DMS53 treated with DMSO at 0.1 percent for 48 hours (cell line): ENCODE results near the gene UBALD2.
A peak's percentile ranks its signal among the peaks of the same experiment; 100 is the strongest.
"Not testable (repeated sequence)": the region's sequence is repeated elsewhere in the genome, so short reads cannot be mapped to it uniquely, and the experiment has no call there.

ENCODE experiments used
- DNase-seq: peaks from one replicate; lab custom pipeline; 2025; ENCODE audit not compliant: unreplicated experiment; lab: John Stamatoyannopoulos, UW

Gene UBALD2

DNA sequence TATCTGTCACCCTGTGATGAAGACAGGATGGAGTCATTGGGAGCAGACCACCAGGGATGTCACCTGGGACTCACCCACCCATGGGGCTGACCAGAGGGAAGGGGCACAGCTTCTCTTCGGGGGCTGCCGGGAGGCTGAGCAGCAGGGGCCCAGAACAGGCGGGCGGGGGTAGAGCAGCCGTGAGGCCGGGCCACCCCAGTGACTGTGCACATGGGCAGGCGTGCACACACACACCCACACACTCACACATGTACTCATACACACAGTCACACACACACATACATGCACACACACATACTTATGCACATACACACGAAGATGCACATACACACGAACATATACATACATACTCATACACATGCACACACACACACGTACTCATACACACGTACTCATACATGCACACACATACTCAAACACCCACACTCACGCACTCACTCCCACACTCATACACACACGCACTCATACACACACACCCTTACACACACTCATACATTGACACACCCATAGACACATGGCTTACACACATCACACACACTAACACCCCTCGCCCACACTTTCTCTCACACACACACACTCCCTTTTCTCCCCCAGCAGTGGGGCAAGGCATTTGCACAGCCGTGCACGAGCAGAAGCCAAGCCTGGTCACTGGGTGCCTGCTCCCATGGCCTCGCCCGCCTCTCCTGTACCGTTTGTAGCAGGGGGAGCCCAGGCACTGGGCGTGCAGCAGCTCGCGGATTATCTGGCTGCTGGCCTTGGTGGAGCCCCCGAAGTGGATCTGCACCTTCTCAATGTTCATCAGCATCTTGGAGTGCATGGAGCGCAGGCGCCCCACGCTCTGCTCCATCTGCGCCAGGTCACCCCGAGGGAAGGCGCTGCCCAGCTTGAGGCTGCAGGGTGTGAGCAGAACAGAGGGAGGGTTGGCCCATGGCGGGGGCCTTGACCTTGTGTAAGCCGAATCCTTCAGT is 12.4 kb downstream of the UBALD2 start:
- no peak for DNase-seq

DNA sequence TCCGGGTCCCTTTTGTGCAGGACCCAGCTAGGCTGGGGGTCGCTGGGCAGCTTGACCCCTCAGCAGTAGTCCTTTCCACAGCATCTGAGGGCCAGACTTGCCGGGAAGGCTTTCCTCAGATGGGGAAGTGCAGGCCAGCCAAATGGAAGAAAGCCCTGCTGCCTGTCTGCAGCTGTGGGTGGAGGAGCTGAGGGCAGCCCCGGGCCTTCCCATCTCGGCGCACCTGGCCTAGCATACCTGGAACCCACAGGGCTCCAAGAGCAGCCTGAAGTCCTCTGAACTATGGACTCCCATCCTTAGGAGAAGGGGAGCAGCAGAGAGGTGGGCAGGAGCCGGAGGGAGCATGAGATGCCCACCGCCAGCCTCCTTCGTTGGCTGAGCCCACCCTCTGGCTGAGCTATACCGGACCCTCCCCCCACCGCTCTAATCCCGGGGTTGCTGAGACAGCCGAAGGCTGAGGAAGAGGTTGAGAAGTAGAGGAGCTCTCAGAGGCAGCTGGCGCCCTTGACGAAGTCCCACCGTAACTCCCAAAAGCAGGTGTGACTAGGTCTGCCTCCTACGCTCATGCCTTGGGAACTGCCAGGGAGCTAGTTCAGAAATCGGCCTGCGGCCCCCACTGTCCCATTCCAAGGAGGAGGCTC is 13.2 kb downstream of the UBALD2 start:
- no peak for DNase-seq

DNA sequence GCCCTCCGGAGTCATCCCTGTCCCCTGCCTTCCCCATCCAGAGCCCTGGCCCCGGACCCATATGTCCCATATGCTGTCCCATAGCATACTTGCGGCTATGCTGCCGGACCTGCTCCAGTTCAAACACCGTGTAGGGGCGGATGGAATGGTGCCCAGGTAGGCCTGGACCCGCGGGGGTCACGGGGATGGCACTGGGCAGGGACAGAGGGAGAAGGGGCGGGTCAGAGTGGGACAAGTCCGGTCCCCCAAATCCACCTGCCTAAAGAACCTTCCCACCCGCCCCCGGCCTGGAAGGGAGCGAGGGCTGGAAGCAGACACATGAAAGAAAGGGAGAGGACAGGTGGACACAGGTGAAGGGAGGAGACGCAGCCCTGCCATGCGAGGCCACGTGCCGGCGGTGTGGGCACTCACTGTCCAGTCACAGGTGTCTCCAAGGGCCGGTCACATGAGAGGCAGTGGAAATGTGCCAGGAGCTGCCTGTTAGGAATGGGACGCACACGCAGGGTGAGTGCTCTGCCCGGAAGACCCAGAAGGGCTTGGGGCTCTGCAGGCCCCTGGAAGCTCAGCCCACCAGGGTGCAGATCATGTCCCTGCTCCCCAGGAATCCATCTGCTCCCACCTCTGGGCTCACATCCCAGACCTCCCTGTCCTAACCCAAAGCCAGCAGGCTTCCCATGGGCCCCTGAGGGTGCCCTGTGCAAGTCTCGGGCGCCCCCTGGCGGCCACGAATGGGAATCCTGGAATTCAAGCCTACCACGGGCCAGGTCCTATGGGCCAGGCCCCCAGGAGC is 14.0 kb downstream of the UBALD2 start:
- peak; percentile 84 for DNase-seq

DNA sequence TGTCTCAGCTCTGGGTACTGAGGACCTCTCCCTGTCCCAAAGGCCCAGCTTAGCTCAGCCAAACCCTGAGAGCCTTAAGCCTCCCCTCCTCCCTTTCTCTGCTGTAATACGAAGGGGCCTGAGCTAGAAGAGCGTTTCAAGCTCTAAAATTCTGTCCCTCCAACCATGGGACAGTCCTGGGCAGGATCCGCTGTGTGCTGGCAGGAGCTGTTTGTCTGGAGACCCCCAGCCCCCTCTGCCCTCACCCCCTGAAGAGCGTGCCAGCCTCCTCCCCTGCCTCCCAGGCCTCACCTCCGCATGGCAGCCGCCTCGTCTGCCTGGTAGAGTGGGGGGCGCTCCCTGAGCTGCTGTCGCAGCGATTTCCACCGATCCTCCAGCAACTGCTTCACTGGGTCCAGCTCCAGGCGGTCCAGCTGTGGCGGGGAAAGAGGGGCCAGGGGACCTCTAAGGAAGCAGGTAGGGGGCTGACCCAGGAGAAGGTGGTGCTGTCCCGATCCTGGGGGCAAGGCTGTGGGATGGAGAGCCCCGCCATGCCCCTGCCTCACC is 14.7 kb downstream of the UBALD2 start:
- DNase-seq, result no peak

DNA sequence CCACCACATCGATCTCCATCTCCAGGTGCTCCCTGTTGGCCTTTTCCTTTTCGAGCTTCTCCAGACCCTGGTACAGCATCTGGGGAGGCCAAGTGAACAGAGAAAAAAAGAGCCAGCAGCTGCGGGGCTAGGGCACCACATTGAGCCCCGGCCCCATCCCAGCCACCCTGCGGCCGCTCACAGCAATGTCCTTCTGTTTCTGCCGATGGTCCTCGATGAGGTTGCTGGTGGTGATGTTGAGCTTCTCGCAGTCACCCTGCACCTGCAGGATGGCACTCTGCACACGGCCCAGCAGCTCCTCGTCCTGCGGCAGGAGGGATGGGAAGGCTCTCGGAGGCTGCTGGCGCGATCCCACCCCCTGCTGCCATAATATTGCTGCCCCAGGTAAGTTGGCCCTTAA is 15.5 kb downstream of the UBALD2 start:
- DNase-seq, result no peak

DNA sequence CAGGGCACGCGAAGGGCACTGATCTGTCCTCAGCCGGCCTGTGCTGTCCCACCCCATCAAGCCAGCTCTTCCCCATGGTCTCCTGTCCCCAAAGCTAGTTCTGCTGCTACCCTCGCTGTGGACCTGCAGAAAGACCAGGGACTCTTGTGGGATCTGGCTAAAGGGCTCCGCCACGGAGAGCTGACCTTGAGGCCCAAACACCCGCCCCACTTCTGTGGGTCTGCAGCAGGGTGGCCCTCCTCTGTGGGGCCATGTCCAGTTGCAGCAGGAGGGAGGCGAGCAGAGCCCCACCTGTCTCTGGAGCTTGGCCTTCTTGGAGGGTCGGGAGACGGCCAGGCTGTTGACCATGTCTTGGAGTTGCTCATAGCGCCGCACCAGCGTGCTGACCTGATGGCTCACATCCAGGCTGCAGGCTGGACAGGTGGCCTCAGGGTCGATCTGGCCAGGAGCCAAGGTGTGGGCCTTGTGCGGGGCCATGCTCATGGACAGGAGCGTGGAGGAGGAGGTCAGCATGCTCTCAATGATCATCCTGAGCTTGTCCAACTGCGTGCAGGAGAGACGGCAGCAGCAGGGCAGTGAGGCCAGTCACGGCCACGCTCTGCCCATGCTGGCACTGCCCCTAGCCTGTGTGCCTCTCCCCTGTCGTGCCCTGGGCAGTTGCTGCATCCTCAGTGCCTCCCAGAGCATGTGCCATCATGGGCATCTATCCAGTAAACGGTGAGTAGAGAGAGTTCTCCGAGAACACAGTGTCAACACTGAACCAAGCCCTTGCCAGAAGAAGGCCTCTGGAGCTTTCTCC is 16.6 kb downstream of the UBALD2 start:
- DNase-seq, result no peak

DNA sequence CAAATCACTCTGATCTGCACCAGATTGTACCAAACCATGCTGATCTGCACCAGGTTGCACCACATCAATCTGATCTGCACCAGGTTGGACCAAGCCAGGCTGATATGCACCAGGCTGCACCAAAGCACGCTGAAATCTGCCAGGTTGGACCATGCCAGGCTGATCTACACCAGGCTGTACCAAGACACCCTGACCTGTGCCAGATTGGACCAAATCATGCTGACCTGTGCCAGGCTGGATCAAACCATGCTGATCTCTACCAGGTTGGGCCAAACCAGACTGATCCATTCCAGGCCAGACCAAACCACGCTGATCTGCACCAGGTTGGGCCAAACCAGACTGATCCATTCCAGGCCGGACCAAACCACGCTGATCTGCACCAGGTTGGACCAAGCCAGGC is 27.4 kb downstream of the UBALD2 start:
- DNase-seq, result no peak

DNA sequence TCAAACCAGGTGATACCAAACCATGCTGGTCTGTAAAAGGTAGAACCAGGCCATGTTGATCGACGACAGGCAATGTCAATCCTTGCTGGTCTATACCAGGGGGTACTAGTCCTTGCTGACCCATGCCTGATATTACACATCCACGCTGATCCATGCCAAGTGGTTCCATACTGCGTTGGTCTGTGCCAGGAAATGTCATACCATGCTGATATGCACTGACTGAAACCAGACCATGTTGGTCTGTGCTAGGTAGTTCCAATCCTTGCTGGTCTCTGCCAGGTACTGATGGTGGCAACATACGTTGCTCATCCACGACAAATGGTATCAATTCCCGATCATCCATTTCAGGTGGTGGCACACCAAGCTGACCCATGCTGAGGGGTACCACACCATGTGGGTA is 28.0 kb downstream of the UBALD2 start:
- no peak for DNase-seq

DNA sequence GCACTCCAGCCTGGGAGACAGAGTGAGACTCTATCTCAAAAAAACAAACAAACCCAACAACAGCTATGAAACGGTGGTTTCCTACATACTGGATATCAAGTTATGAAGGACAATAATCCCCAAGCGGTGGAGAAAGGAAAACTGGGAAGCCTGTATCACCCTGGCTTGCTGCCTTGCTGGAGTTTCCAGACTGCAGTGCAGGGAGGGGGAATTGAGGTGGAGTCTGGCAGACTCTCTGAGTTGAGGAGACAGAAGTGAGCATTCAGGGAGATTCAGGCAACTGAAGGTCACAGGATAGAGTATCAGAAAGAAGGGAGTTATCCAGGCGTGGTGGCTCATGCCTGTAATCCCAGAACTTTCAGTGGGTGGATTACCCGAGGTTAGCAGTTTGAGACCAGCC is 31.0 kb downstream of the UBALD2 start:
- DNase-seq, result no peak

DNA sequence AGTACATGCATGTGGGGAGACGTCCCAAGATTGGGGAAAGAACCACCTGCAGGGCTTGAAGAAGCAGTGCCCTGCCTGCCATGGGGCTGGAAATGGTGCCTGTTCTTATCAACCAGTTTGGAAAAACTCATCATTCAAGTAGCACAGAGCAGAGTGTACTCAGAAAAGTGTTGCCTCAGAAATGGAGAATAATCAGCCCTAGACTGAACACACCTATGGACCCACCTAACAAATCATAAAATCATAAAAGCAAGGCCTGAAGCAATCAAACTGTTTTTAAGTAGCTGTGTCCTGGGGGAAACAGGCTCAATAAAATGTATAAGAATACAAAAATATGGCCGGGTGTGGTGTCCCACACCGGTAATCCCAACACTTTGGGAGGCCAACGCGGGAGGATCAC is 31.7 kb downstream of the UBALD2 start:
- no peak for DNase-seq

DNA sequence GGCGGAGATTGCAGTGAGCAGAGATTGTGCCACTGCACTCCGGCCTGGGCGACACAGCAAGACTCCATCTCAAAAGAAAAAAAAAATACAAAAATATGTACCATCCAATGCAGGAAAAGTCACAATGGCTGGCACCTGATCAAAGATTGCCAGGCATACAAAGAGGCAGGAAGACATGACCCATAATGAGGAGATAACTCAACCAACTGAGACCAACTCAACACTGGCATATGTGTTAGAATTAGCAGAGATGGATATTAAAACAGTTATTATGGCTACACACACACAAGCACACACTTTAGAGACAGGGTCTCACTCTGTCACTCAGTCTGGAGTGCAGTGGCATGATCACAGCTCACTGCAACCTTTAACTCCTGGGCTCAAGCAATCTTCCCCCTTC is 32.3 kb downstream of the UBALD2 start:
- no peak for DNase-seq

DNA sequence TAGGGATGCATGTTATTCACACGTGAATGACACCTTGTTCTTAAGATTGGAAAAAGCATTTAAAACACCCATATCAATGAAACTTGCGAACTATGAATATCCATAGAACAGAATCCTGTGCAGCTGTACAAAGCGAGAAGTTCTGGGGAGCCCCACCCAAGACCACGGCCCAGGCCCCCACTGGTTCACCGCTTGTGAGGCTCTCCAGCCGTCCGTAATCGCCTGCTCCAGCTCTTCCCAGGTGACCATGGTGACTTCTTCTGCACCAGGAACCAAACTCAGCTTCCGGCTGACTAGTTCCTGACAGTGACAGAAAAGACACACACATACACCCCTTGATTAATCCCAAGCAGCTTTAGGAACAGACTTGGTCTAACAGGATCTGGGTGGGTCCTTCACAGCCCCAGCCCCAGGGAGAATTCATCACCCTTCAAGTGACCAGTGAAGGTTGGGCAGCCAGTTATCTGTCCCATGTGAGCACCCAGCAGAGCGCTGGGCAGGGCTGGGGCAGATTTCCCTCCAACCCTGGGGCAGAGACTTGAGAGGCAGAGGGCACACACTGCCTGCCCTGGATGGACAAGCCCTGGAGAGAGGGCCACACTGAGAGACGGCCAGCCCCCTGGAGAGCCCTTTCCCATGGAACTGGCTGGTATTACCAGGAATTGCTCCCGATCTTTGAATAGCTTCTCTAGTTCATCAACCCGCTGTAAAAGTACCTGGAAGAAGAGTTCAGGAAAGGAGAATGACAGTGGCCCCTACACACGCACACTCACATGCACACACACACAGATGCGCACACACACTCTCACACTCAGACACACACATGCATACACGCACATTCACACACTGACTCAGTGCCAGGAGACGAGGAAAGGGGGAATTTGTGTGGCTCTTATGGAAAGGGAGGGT is 39.3 kb downstream of the UBALD2 start:
- DNase-seq, result no peak

DNA sequence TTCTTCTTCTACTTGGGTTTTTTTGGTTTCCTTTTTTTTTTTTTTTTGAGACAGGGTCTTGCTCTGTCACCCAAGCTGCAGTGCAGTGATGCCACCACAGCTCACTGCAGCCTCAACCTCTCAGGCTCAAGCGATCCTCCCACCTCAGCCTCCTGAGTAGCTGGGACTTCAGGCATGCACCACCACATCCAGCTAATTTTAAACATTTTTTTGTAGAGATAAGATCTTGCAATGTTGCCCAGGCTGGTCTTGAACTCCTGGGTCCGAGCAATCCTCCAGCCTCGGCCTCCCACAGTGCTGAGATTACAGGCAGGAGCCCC is 39.9 kb downstream of the UBALD2 start:
- not testable (repeated sequence) for DNase-seq

DNA sequence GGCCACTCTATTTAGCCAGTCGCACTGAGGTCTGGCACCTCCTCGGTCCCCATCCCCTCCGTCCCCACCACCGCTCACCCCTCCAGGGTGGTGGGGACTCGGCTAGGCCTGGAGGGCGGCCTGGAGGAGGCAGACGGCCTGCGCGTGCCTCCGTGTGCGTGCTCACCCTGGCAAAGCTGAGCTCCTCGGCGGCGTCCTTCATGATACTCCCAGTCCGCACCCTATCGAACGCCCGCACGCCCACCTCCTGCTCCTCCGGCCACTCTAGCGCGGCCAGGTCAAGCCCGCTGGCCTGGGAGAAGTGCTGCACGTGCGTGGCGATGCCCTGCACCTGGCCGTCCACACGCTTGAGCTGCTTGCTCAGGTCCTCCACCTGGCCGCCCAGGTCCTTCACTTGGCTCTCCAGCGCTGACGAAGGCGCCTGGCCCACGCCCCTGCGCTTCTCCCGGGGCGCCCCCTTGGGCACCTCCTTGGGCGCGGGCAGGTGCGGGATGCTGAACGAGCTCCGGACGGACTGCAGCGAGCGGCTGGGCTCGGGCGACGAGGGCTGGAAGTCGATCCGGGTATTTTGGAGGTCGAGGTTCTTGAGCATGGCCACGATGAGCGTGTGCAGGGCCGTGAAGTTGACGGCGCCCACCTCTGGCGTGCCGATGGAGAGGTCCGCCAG is 42.3 kb downstream of the UBALD2 start:
- no peak for DNase-seq

DNA sequence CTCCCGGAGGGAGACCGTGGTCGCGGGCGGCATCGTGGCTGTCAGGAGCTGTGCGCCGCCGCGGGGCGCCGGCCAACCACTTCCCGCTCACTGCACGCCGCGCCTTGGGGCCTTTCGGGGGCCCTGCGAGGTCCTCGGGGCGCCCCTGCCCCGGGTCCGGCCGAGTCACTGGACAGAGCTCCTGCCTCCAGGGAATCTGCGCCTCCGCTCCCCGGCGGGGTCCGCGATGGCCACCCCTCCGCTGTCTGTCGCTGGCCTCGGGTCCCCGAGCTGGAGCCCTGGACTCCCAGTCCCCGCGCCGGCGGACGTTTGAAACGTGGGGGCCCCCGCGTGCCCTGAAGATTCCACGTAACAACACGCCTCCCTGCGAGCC is 42.8 kb downstream of the UBALD2 start, which contains the start of gene QRICH2:
TSS of gene QRICH2 (minus strand) at position 311 of the 373 bp plus-strand sequence. CDS start at position 33, 278 bp downstream.
- DNase-seq, result no peak

DNA sequence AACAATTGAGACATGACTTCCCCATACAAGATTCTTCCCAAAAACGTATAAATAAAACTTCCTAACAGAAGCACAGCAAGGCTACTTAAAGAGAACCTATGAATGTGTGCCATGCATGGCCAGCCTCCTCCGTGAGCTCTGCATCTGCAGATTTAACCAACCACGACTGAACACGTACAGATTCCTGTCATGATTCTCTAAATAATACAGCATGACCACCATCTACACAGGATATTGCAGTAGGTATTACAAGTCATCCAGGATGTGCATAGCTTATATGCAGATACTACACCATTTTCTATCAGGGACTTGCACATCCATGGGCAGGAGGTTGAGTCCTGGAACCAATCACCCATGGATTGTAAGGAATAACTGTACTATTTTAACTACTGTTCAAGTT is 44.3 kb downstream of the UBALD2 start:
- DNase-seq, result no peak

DNA sequence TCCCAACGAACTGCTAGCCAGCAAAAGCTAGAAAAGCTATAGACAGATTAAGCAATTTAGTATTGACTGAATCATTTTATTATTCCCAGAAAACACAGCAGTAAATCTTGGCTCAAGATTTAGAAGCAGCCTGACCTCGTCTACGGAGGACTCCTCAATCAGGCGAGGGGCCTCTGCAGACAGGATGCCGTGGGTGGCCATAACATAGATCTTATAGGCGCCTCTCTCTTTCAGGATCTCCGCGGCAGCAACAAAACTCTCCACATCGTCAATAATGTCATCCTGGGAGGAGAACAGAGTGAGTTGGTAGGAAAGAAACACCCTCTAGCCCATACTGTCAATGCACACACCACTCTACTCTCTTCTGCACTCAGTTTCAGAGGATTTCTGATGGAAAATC is 47.6 kb downstream of the UBALD2 start:
- DNase-seq, result no peak

DNA sequence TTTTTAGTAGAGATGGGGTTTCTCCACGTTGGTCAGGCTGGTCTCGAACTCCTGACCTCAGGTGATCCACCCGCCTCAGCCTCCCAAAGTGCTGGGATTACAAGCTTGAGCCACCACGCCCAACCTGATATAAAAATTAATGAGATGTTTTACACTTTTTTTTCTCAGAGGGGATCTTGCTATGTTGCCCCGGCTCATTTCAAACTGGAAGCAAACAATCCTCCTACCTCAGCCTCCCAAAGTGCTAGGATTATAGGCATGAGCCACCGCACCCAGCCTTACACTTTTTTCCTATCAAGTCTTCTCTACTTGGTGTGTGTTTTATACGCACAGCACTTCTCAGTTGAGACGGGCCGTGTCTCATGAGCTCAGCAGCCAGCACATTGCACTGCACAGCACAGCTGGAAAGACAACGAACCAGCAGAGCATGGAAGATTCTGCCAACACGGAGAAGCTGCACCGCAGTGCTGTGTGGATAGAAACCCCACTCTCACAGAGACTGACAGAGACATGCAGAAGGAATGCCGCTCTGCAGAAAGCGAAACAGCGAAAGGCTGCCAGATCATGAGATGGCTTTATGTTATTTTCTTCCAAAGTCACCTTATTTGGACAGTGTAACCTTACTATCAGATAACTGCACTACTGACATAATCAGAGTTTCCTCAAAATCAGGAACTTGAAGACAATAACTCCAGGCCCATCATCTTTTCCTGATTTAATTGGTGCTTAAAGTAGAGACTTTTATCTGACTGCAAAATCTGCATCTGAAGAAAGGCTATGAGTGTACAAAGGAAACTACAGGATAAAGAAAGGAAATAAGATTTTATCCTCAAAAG is 49.5 kb downstream of the UBALD2 start:
- DNase-seq, result no peak
